Caki2 (cell line): ENCODE data around the gene PAK2. TPM values are rescaled to one million over a fixed set of nuclear protein-coding genes. Genes with fewer than 3 reads are reported as not detected.
A peak's percentile ranks its signal among the peaks of the same experiment; 100 is the strongest.
"Not testable (repeated sequence)": the region's sequence is repeated elsewhere in the genome, so short reads cannot be mapped to it uniquely, and the experiment has no call there.

Experiments
- DNase-seq: peaks from one replicate; pipeline ENCODE4 v3.0.0-alpha.2; 2015; ENCODE audit warnings: low read depth
- in situ Hi-C: cut with HindIII; loops from 2 replicates; pipeline ENCODE4 v1.10.0; 2016; ENCODE audit warnings: low sequenced_read_pairs, low pct_unique_long_range_greater_than_20kb, mixed read lengths
- total RNA-seq: library from RNA; depleted of rRNA; stranded (reverse); fragments of >200 nt; shearing (Covaris generic); gene quantifications from 2 replicates; pipeline ENCODE4 v1.2.3, GENCODE V29; 2014; ENCODE audit warnings: low replicate concordance

The PAK2 gene
- total RNA-seq, 1 experiment from 2014 or later: 24.1 TPM

- peak; percentile 68 for DNase-seq
- in situ Hi-C loops: no loop called here
Measured at GRCh38 chr3:196726788-196727675, 12.6 kb upstream of the PAK2 start.

- in situ Hi-C loops: no loop called here
- DNase-seq: no peak
Measured at GRCh38 chr3:196735751-196736150, 3.9 kb upstream of the PAK2 start.

- in situ Hi-C loops: no loop called here
- DNase-seq: no peak
Measured at GRCh38 chr3:196736670-196737374, 2.8 kb upstream of the PAK2 start.

- DNase-seq: no peak
- in situ Hi-C loops: no loop called here
Measured at GRCh38 chr3:196737655-196738054, 2.0 kb upstream of the PAK2 start.

- DNase-seq: peak; percentile 55
- in situ Hi-C loops: no loop called here
Measured at GRCh38 chr3:196740481-196741248, 1.0 kb downstream of the PAK2 start.

GRCh38 chr3:196741249-196741889 lies 1.7 kb downstream of the PAK2 start:
- in situ Hi-C loops: no loop called here
- DNase-seq: peak; percentile 42

GRCh38 chr3:196743569-196743968 lies 3.9 kb downstream of the PAK2 start:
- in situ Hi-C loops, DNase-seq: not testable (repeated sequence)

- in situ Hi-C loops: no loop called here
Measured at GRCh38 chr3:196749125-196749524, 9.5 kb downstream of the PAK2 start.

GRCh38 chr3:196753201-196753600 lies 13.5 kb downstream of the PAK2 start:
- no peak for DNase-seq
- in situ Hi-C loops: no loop called here

More at GRCh38 chr3:196749125-196749524, 9.5 kb downstream of the PAK2 start:
- DNase-seq: no peak

- DNase-seq: no peak
- in situ Hi-C loops: no loop called here
Measured at GRCh38 chr3:196754091-196754981, 14.7 kb downstream of the PAK2 start.

- in situ Hi-C loops: no loop called here
- DNase-seq: no peak
Measured at GRCh38 chr3:196756732-196757131, 17.1 kb downstream of the PAK2 start.

GRCh38 chr3:196757876-196758739 lies 18.5 kb downstream of the PAK2 start:
- peak; percentile 78 for DNase-seq
- in situ Hi-C loops: no loop called here

- DNase-seq: no peak
- in situ Hi-C loops: no loop called here
Measured at GRCh38 chr3:196763179-196763578, 23.5 kb downstream of the PAK2 start.

- in situ Hi-C loops: no loop called here
- no peak for DNase-seq
Measured at GRCh38 chr3:196765454-196765853, 25.8 kb downstream of the PAK2 start.

- no peak for DNase-seq
- in situ Hi-C loops: no loop called here
Measured at GRCh38 chr3:196771067-196771466, 31.4 kb downstream of the PAK2 start.

- DNase-seq: no peak
- in situ Hi-C loops: no loop called here
Measured at GRCh38 chr3:196772102-196772501, 32.4 kb downstream of the PAK2 start.

- no peak for DNase-seq
- in situ Hi-C loops: no loop called here
Measured at GRCh38 chr3:196772897-196773296, 33.2 kb downstream of the PAK2 start.
